H1 (cell line): Measurements from ENCODE around the gene FAM181A.

Experiments
- EP300 ChIP-seq, 2 experiments: IDR thresholded peaks; 1 replicate in 1 of 2; 2 replicates in 1 of 2; pipeline ENCODE4 v1.6.1; 2011 to 2012; ENCODE audit warnings: low read depth in 2 of 2, low read length in 2 of 2, mild to moderate bottlenecking in 2 of 2, borderline replicate concordance in 1 of 2, inconsistent platforms in 1 of 2, moderate library complexity in 1 of 2
- EZH2 ChIP-seq: fragments of 200-600 bp; sonication (generic); IDR thresholded peaks from 2 replicates; pipeline ENCODE4 v1.7.1; 2012; ENCODE audit warnings: low read depth, mild to moderate bottlenecking, moderate library complexity, low read length, inconsistent platforms; ENCODE audit not compliant: severe bottlenecking
- JUN ChIP-seq: IDR thresholded peaks from 2 replicates; pipeline ENCODE4 v1.6.1; 2011; ENCODE audit warnings: low read depth, mild to moderate bottlenecking, improper control_type of control experiment, low read length
- MAFK ChIP-seq: IDR thresholded peaks from 2 replicates; pipeline ENCODE4 v1.6.1; 2012; ENCODE audit warnings: low read depth, mild to moderate bottlenecking, improper control_type of control experiment, low read length
- POLR2A ChIP-seq, 2 experiments: IDR thresholded peaks; 1 replicate in 1 of 2; 2 replicates in 1 of 2; pipeline ENCODE4 v1.6.1; 2011; ENCODE audit warnings: low read depth in 2 of 2, low read length in 2 of 2, mild to moderate bottlenecking in 2 of 2; ENCODE audit errors: control extremely low read depth in 1 of 2
- SIN3A ChIP-seq, 2 experiments: IDR thresholded peaks in 1 of 2; conservative IDR thresholded peaks in 1 of 2; 2 replicates each; pipeline ENCODE4 v1.6.1; 2011 to 2012; ENCODE audit warnings: low read length in 2 of 2, improper control_type of control experiment in 1 of 2, low read depth in 1 of 2, mild to moderate bottlenecking in 1 of 2
- SIRT6 ChIP-seq: IDR thresholded peaks from one replicate; pipeline ENCODE4 v1.7.1; 2012; ENCODE audit warnings: low read length, inconsistent platforms
- ZNF274 ChIP-seq: IDR thresholded peaks from 2 replicates; pipeline ENCODE4 v1.7.0; 2012; ENCODE audit warnings: low read length, borderline replicate concordance; ENCODE audit errors: extremely low read depth
- TF ChIP-seq, protein P1 (sequence below), 3 experiments: IDR thresholded peaks; 1 replicate in 2 of 3; 2 replicates in 1 of 3; pipeline versions ENCODE4 v1.5.1 to v1.6.1; 2011; ENCODE audit warnings: low read length in 3 of 3, mild to moderate bottlenecking in 3 of 3, inconsistent platforms in 2 of 3, low read depth in 1 of 3, moderate library complexity in 1 of 3; ENCODE audit not compliant: insufficient read depth in 1 of 3; ENCODE audit errors: control extremely low read depth in 1 of 3

- TF ChIP-seq JUN = no peak
- no peak for TF ChIP-seq SIRT6
- no peak for TF ChIP-seq POLR2A (IDR thresholded peaks at IDR 0.05; ENCODE audit: control extremely low read depth in 1 of 2, low read depth in 2 of 2, low read length in 2 of 2)
- TF ChIP-seq, protein P1, sequence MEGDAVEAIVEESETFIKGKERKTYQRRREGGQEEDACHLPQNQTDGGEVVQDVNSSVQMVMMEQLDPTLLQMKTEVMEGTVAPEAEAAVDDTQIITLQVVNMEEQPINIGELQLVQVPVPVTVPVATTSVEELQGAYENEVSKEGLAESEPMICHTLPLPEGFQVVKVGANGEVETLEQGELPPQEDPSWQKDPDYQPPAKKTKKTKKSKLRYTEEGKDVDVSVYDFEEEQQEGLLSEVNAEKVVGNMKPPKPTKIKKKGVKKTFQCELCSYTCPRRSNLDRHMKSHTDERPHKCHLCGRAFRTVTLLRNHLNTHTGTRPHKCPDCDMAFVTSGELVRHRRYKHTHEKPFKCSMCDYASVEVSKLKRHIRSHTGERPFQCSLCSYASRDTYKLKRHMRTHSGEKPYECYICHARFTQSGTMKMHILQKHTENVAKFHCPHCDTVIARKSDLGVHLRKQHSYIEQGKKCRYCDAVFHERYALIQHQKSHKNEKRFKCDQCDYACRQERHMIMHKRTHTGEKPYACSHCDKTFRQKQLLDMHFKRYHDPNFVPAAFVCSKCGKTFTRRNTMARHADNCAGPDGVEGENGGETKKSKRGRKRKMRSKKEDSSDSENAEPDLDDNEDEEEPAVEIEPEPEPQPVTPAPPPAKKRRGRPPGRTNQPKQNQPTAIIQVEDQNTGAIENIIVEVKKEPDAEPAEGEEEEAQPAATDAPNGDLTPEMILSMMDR (IDR thresholded peaks at IDR 0.05; ENCODE audit: control extremely low read depth in 1 of 3, insufficient read depth in 1 of 3, low read depth in 1 of 3, low read length in 3 of 3) = no peak
- no peak for TF ChIP-seq MAFK
- TF ChIP-seq EP300 (IDR thresholded peaks at IDR 0.05; ENCODE audit: borderline replicate concordance in 1 of 2, low read depth in 2 of 2, low read length in 2 of 2) = no peak
- no peak for TF ChIP-seq SIN3A (conservative IDR thresholded peaks at IDR 0.05 in 1 of 2, IDR thresholded peaks at IDR 0.05 in 1 of 2; ENCODE audit: low read depth in 1 of 2, low read length in 2 of 2)
- no peak for TF ChIP-seq ZNF274
- TF ChIP-seq EZH2 = no peak
Measured at GRCh38 chr14:93935213-93935612, 8.1 kb downstream of the FAM181A start.
